WTC11 (cell line): ENCODE results near the gene NCKAP5. TPM values are rescaled to one million over a fixed set of nuclear protein-coding genes. Genes with fewer than 3 reads are reported as not detected.

Experiments
- ATAC-seq: fragments of 200-7000 bp; cut with Tn5 transposase; 2 replicates; pipeline ENCODE4 v1.10.0; 2021; ENCODE audit warnings: mild to moderate bottlenecking, moderate library complexity
- CTCF ChIA-PET: fragments of 300-600 bp; sonication (Branson Sonifier 250); formaldehyde crosslinking; loops from one replicate; lab custom pipeline; 2021; ENCODE audit warnings: antibody characterized with exemption; lab: Charles Lee
- POLR2A ChIA-PET: fragments of 350-600 bp; sonication (Branson Sonifier 250); formaldehyde crosslinking; loops from one replicate; lab custom pipeline; 2021; ENCODE audit warnings: antibody characterized with exemption; lab: Charles Lee
- DNase-seq: peaks from one replicate; pipeline ENCODE4 v3.0.0; 2021; ENCODE audit warnings: low spot score
- H3K27ac Mint-ChIP-seq: 2 replicates; pipeline ENCODE4 v1.8.0; 2021; ENCODE audit warnings: mixed read lengths
- H3K27me3 Mint-ChIP-seq: 2 replicates; pipeline ENCODE4 v1.8.0; 2021; ENCODE audit warnings: low read depth, mild to moderate bottlenecking, moderate library complexity, mixed read lengths
- H3K36me3 Mint-ChIP-seq: 2 replicates; pipeline ENCODE4 v1.8.0; 2021; ENCODE audit warnings: mixed read lengths
- H3K4me1 Mint-ChIP-seq: 2 replicates; pipeline ENCODE4 v1.8.0; 2022; ENCODE audit warnings: mixed read lengths
- H3K4me3 Mint-ChIP-seq: 2 replicates; pipeline ENCODE4 v1.8.0; 2021; ENCODE audit warnings: mild to moderate bottlenecking, moderate library complexity, mixed read lengths
- H3K9me3 Mint-ChIP-seq: 2 replicates; pipeline ENCODE4 v1.8.0; 2021; ENCODE audit warnings: mixed read lengths
- FOXJ3 ChIP-seq: sonication (generic); formaldehyde crosslinking; IDR thresholded peaks from 2 replicates; pipeline ENCODE4 v1.9.0; 2021; ENCODE audit warnings: missing genetic modification reagents, mild to moderate bottlenecking, borderline replicate concordance
- GRHL2 ChIP-seq: fragments of 250-450 bp; sonication (Bioruptor Pico); IDR thresholded peaks from 2 replicates; pipeline ENCODE4 v1.8.0; 2022; ENCODE audit warnings: mild to moderate bottlenecking, moderate library complexity; ENCODE audit not compliant: insufficient replicate concordance, severe bottlenecking
- NFYB ChIP-seq: sonication (generic); formaldehyde crosslinking; conservative IDR thresholded peaks from 2 replicates; pipeline ENCODE4 v1.8.0; 2022; ENCODE audit warnings: low read depth, missing genetic modification reagents
- NR3C1 ChIP-seq: sonication (generic); formaldehyde crosslinking; conservative IDR thresholded peaks from 2 replicates; pipeline ENCODE4 v1.8.1; 2023; ENCODE audit warnings: low read depth, mild to moderate bottlenecking, missing genetic modification reagents
- OVOL2 ChIP-seq: fragments of 250-450 bp; sonication (Bioruptor Pico); IDR thresholded peaks from 2 replicates; pipeline ENCODE4 v1.9.0; 2021; ENCODE audit warnings: mild to moderate bottlenecking, borderline replicate concordance
- TEAD4 ChIP-seq: sonication (generic); formaldehyde crosslinking; IDR thresholded peaks from 2 replicates; pipeline ENCODE4 v1.8.0; 2022; ENCODE audit warnings: mild to moderate bottlenecking, missing genetic modification reagents
- TP53 ChIP-seq: sonication (generic); formaldehyde crosslinking; IDR thresholded peaks from 2 replicates; pipeline ENCODE4 v1.8.1; 2023; ENCODE audit warnings: mild to moderate bottlenecking, missing genetic modification reagents
- ZNF121 ChIP-seq: sonication (generic); formaldehyde crosslinking; IDR thresholded peaks from 2 replicates; pipeline ENCODE4 v1.8.0; 2023; ENCODE audit warnings: missing genetic modification reagents
- ZNF317 ChIP-seq: sonication (generic); formaldehyde crosslinking; IDR thresholded peaks from 2 replicates; pipeline ENCODE4 v1.8.1; 2023; ENCODE audit warnings: low read depth, mild to moderate bottlenecking, moderate library complexity, missing genetic modification reagents, borderline replicate concordance
- ZNF396 ChIP-seq: fragments of 250-450 bp; sonication (Bioruptor Pico); IDR thresholded peaks from 2 replicates; pipeline ENCODE4 v1.8.0; 2021; ENCODE audit warnings: mild to moderate bottlenecking, moderate library complexity, borderline replicate concordance
- ZNF416 ChIP-seq: fragments of 250-450 bp; sonication (Bioruptor Pico); IDR thresholded peaks from 2 replicates; pipeline ENCODE4 v1.9.0; 2021; ENCODE audit warnings: mild to moderate bottlenecking, inconsistent platforms
- total RNA-seq: library from RNA; stranded (reverse); gene quantifications from 3 replicates; pipeline ENCODE4 v1.2.3, GENCODE V29; 2021
- TF ChIP-seq, protein P1 (sequence below): sonication (generic); formaldehyde crosslinking; IDR thresholded peaks from 2 replicates; pipeline ENCODE4 v1.8.0; 2022; ENCODE audit warnings: missing genetic modification reagents
- TF ChIP-seq, protein P2 (sequence below): sonication (generic); formaldehyde crosslinking; IDR thresholded peaks from 2 replicates; pipeline ENCODE4 v1.8.1; 2022; ENCODE audit warnings: low read depth, mild to moderate bottlenecking, moderate library complexity, missing genetic modification reagents, borderline replicate concordance
- TF ChIP-seq, protein P3 (sequence below): sonication (generic); formaldehyde crosslinking; IDR thresholded peaks from 2 replicates; pipeline ENCODE4 v1.8.1; 2023; ENCODE audit warnings: mild to moderate bottlenecking, missing genetic modification reagents, moderate library complexity
- TF ChIP-seq, protein P4 (sequence below): sonication (generic); formaldehyde crosslinking; IDR thresholded peaks from 2 replicates; pipeline ENCODE4 v1.8.0; 2022; ENCODE audit warnings: mild to moderate bottlenecking, missing genetic modification reagents
- TF ChIP-seq, protein P5 (sequence below): fragments of 250-450 bp; sonication (Bioruptor Pico); IDR thresholded peaks from 2 replicates; pipeline ENCODE4 v1.9.0; 2021; ENCODE audit warnings: mild to moderate bottlenecking, borderline replicate concordance
- TF ChIP-seq, protein P6 (sequence below): sonication (generic); formaldehyde crosslinking; IDR thresholded peaks from 2 replicates; pipeline ENCODE4 v1.8.0; 2022; ENCODE audit warnings: mild to moderate bottlenecking, missing genetic modification reagents
- TF ChIP-seq, protein P7 (sequence below): fragments of 250-450 bp; sonication (Bioruptor Pico); IDR thresholded peaks from 2 replicates; pipeline ENCODE4 v1.9.0; 2021; ENCODE audit warnings: moderate library complexity, mild to moderate bottlenecking, inconsistent platforms, borderline replicate concordance

The NCKAP5 gene
- total RNA-seq, 1 experiment from 2014 or later: 0.55 TPM

DNA sequence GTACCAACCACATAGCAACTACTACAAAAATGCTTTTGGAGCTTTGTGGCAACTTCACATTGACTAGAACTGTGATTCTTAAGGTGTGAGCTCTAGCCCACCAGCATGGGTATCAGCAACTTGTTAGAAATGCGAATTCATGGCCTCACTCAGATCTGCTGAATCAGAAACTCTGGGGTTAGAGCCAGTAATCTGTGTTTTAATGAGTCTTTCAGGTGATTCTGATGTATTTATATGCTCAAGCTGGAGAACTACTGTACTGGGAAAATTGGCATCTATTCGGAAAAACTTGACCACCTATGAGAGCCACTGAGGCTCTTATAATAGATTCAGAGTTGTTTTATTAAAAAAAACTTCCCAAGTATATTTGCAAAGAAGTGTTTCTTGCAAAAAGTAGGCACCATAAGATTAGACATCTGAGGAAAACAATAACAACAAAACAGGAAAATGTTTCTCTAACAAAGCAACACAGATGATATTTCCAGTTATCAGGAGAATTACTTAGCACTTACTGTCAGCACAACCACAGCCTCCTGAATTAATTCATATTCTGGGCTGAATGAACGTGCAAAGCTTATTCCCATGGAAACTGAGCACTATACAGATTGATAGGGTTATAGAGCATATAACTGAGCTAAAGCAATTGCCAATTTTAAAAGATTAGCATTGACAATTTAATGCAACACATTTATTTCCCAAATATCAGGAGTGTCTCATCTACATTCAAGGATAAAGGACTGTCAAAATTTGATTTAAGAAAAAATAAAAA, 71.6 kb downstream of the NCKAP5 start:
- TF ChIP-seq NFYB (CRISPR knock-in tag) (no peak), TEAD4 (CRISPR knock-in tag) (no peak), FOXJ3 (CRISPR knock-in tag) (no peak), ZNF121 (CRISPR knock-in tag) (no peak), NR3C1 (CRISPR knock-in tag) (no peak), ZNF317 (CRISPR knock-in tag) (no peak), ZNF416 (no peak), TP53 (CRISPR knock-in tag) (no peak), ZNF396 (CRISPR knock-in tag) (no peak), OVOL2 (CRISPR knock-in tag) (no peak), GRHL2 (CRISPR knock-in tag) (no peak)
- TF ChIP-seq, protein P1, sequence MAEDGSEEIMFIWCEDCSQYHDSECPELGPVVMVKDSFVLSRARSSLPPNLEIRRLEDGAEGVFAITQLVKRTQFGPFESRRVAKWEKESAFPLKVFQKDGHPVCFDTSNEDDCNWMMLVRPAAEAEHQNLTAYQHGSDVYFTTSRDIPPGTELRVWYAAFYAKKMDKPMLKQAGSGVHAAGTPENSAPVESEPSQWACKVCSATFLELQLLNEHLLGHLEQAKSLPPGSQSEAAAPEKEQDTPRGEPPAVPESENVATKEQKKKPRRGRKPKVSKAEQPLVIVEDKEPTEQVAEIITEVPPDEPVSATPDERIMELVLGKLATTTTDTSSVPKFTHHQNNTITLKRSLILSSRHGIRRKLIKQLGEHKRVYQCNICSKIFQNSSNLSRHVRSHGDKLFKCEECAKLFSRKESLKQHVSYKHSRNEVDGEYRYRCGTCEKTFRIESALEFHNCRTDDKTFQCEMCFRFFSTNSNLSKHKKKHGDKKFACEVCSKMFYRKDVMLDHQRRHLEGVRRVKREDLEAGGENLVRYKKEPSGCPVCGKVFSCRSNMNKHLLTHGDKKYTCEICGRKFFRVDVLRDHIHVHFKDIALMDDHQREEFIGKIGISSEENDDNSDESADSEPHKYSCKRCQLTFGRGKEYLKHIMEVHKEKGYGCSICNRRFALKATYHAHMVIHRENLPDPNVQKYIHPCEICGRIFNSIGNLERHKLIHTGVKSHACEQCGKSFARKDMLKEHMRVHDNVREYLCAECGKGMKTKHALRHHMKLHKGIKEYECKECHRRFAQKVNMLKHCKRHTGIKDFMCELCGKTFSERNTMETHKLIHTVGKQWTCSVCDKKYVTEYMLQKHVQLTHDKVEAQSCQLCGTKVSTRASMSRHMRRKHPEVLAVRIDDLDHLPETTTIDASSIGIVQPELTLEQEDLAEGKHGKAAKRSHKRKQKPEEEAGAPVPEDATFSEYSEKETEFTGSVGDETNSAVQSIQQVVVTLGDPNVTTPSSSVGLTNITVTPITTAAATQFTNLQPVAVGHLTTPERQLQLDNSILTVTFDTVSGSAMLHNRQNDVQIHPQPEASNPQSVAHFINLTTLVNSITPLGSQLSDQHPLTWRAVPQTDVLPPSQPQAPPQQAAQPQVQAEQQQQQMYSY (CRISPR knock-in tag): no peak
- TF ChIP-seq, protein P2, sequence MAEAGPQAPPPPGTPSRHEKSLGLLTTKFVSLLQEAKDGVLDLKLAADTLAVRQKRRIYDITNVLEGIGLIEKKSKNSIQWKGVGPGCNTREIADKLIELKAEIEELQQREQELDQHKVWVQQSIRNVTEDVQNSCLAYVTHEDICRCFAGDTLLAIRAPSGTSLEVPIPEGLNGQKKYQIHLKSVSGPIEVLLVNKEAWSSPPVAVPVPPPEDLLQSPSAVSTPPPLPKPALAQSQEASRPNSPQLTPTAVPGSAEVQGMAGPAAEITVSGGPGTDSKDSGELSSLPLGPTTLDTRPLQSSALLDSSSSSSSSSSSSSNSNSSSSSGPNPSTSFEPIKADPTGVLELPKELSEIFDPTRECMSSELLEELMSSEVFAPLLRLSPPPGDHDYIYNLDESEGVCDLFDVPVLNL (CRISPR knock-in tag): no peak
- TF ChIP-seq, protein P3, sequence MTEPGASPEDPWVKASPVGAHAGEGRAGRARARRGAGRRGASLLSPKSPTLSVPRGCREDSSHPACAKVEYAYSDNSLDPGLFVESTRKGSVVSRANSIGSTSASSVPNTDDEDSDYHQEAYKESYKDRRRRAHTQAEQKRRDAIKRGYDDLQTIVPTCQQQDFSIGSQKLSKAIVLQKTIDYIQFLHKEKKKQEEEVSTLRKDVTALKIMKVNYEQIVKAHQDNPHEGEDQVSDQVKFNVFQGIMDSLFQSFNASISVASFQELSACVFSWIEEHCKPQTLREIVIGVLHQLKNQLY (CRISPR knock-in tag): no peak
- TF ChIP-seq, protein P4, sequence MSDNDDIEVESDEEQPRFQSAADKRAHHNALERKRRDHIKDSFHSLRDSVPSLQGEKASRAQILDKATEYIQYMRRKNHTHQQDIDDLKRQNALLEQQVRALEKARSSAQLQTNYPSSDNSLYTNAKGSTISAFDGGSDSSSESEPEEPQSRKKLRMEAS: no peak
- TF ChIP-seq, protein P5, sequence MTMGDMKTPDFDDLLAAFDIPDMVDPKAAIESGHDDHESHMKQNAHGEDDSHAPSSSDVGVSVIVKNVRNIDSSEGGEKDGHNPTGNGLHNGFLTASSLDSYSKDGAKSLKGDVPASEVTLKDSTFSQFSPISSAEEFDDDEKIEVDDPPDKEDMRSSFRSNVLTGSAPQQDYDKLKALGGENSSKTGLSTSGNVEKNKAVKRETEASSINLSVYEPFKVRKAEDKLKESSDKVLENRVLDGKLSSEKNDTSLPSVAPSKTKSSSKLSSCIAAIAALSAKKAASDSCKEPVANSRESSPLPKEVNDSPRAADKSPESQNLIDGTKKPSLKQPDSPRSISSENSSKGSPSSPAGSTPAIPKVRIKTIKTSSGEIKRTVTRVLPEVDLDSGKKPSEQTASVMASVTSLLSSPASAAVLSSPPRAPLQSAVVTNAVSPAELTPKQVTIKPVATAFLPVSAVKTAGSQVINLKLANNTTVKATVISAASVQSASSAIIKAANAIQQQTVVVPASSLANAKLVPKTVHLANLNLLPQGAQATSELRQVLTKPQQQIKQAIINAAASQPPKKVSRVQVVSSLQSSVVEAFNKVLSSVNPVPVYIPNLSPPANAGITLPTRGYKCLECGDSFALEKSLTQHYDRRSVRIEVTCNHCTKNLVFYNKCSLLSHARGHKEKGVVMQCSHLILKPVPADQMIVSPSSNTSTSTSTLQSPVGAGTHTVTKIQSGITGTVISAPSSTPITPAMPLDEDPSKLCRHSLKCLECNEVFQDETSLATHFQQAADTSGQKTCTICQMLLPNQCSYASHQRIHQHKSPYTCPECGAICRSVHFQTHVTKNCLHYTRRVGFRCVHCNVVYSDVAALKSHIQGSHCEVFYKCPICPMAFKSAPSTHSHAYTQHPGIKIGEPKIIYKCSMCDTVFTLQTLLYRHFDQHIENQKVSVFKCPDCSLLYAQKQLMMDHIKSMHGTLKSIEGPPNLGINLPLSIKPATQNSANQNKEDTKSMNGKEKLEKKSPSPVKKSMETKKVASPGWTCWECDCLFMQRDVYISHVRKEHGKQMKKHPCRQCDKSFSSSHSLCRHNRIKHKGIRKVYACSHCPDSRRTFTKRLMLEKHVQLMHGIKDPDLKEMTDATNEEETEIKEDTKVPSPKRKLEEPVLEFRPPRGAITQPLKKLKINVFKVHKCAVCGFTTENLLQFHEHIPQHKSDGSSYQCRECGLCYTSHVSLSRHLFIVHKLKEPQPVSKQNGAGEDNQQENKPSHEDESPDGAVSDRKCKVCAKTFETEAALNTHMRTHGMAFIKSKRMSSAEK (CRISPR knock-in tag): no peak
- TF ChIP-seq, protein P6, sequence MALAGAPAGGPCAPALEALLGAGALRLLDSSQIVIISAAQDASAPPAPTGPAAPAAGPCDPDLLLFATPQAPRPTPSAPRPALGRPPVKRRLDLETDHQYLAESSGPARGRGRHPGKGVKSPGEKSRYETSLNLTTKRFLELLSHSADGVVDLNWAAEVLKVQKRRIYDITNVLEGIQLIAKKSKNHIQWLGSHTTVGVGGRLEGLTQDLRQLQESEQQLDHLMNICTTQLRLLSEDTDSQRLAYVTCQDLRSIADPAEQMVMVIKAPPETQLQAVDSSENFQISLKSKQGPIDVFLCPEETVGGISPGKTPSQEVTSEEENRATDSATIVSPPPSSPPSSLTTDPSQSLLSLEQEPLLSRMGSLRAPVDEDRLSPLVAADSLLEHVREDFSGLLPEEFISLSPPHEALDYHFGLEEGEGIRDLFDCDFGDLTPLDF (CRISPR knock-in tag): no peak
- TF ChIP-seq, protein P7, sequence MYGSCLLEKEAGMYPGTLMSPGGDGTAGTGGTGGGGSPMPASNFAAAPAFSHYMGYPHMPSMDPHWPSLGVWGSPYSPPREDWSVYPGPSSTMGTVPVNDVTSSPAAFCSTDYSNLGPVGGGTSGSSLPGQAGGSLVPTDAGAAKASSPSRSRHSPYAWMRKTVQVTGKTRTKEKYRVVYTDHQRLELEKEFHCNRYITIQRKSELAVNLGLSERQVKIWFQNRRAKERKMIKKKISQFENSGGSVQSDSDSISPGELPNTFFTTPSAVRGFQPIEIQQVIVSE: no peak
- TF ChIP-seq, all 79 proteins: peak for 0
- peaks cover 34% of the 10 kb centered on the region for H3K4me1 Mint-ChIP-seq
- no peaks in the 10 kb centered on the region for H3K9me3 Mint-ChIP-seq
- no peaks in the 10 kb centered on the region for H3K36me3 Mint-ChIP-seq
- ATAC-seq (no peak), DNase-seq (no peak)
- no peak overlapping the region for H3K27ac Mint-ChIP-seq
- no peak overlapping the region for H3K4me3 Mint-ChIP-seq
- no peaks in the 10 kb centered on the region for H3K27me3 Mint-ChIP-seq
- POLR2A ChIA-PET: no interaction called here
- CTCF ChIA-PET: interaction anchor here (1.3 to 2.4 kb wide), 2 partner anchors 23 to 283 kb away, joined by 4 to 16 read pairs; no protein-coding TSS in a partner anchor
